Measurements from ENCODE around the gene FAIM2.

The FAIM2 gene

DNA sequence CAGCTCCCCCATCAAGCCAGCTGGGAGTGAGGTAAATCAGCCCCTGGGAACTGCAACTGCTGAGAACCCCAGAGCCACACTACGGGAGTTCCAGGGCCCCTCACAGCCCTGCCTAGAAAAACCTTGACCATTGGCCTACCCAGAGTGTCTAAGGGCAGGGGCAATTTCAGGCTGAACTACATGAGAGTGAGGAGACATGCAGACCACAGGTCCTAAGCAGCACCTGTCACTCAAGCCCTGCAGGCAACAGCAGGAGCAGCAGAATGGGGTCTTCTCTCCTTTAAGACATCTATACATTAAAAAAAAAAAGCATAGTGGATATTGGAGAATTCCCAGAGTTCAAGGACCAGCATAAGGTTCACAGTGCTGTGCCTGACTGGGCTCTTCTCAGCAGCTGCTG lies 80.3 kb downstream of the FAIM2 start:
- DNase-seq: no peak

DNA sequence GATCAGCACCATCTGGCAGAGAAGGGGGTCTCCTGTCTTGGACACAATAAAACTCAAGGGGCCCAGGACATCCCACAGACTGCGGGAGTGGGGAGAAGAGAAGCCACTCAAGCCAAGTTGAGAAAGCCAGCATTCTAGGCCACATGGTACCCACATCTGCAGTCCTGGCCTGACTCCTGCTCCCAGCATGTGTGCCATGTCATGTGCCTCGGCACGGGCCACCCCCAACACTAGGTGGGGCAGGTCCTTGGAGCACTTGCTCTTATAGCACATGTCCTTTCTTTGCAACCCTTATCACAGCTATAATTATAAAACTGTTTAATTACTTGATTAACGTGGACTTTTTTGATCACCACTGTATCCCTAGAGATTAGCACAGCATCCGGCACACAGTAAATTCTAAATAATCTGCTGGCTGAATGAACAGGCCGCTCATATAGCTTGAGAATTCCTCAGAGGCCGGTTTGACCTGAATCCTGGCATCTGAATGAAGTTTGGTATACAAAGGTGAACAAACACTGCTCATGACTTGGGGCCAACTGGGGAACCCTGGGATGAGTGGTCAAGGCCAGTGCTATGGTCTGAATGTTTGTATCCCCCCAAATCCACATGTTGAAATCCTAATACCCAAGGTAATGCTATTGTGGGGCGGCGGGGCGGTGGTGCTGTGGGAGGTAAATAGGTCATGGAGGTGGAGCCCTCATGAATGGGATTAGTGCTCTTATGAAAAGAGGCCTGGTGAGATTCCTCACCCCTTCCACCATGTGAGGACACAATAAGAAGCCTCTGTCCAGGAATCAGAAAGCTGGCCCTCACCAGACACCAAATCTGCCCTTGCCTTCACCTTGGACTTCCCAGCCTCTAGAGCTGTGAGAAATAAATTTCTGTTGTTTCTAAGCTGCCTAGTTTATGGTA lies 82.1 kb downstream of the FAIM2 start:
- peak in 2 of 14 donors; percentile 8 for DNase-seq

DNA sequence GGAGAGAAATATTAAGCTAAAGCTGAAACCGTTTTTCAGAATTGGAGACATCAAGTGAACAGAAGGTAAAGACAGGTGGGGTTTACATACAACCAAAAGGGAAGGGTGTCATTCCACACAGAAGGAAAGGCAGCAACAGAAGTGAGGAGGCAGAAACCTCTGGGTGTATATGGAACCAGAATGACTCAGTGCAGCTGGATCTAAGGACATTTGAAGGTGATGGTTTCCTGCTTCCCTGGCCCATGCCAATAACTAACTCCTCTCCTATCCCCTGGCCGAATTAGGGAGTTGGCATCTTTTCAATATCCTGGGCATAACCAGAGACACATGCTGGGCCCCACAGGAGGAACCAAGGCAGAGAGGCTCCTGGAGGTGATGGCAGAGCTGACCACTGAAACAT lies 83.9 kb downstream of the FAIM2 start:
- DNase-seq: no peak

DNA sequence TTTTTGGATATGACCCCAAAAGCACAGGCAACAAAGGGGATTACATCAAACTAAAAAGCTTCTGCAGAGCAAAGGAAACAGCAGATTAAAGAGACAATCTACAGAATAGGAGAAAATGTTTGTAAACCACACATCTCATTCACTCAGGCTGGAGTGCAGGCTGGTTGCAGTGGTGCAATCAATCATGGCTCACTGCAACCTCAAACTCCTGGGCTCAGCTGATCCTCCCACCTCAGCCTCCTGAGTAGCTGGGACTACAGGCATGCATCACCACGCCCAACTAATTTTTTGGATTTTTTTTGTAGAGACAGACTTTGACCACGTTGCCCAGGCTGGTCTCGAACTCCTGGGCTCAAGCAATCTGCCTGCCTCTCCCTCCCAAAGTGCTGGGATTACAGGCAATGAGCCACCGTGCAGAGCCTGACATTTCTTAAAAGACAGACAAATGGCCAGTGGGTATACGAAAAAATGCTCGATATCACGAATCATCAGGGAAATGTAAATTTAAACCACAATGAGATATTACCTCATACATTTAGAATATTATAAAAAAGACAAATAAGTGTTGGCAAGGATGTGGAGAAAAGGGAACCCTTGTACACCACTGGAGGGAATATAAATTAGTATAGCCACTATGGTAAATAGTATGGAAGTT lies 85.3 kb downstream of the FAIM2 start:
- no peak for DNase-seq

Data from C1 segment of cervical spinal cord (tissue), 14 donors.